ENCODE measurements around the gene MYL6. TPM values are rescaled to one million over a fixed set of nuclear protein-coding genes. Genes with fewer than 3 reads are reported as not detected.

MYL6 gene
- total RNA-seq, 1 donor from 2014 or later = 673 TPM

GRCh38 chr12:56202838-56203237 lies 44.7 kb downstream of the MYL6 start:
- intact Hi-C loops (cut with DNase I) = no loop called here
- no peak for DNase-seq (ENCODE audit: missing footprints)
- no peak for ATAC-seq

- DNase-seq (ENCODE audit: missing footprints) (no peak), ATAC-seq (no peak)
- intact Hi-C loops (cut with DNase I) = no loop called here
Observed at GRCh38 chr12:56204275-56204674, 46.1 kb downstream of the MYL6 start.

GRCh38 chr12:56205445-56205844 lies 47.3 kb downstream of the MYL6 start:
- ATAC-seq (no peak), DNase-seq (ENCODE audit: missing footprints) (no peak)
- intact Hi-C loops (cut with DNase I) = no loop called here

GRCh38 chr12:56206452-56207166 lies 48.5 kb downstream of the MYL6 start:
- DNase-seq (ENCODE audit: missing footprints) (no peak), ATAC-seq (peak; percentile 56)
- intact Hi-C loops (cut with DNase I) = no loop called here

GRCh38 chr12:56208006-56208405 lies 49.8 kb downstream of the MYL6 start:
- intact Hi-C loops (cut with DNase I) = no loop called here
- DNase-seq (ENCODE audit: missing footprints) (no peak), ATAC-seq (no peak)

Other genes with a start within 250 kb of the MYL6 start
- 19.1 TPM for gene PYM1, start 230.5 kb upstream of the MYL6 start, total RNA-seq
- gene DGKA, start 227.2 kb upstream of the MYL6 start, total RNA-seq = 8.1 TPM
- gene PMEL, start 192.3 kb upstream of the MYL6 start, total RNA-seq = not detected
- gene CDK2, start 191.5 kb upstream of the MYL6 start, total RNA-seq = 11.6 TPM
- gene RAB5B, start 184.3 kb upstream of the MYL6 start, total RNA-seq = 113 TPM
- gene SUOX, start 161.1 kb upstream of the MYL6 start, total RNA-seq = 28.1 TPM
- gene IKZF4, start 137.3 kb upstream of the MYL6 start, total RNA-seq = 9.5 TPM
- 35.5 TPM for gene RPS26, start 116.4 kb upstream of the MYL6 start, total RNA-seq
- gene ERBB3, start 78.2 kb upstream of the MYL6 start, total RNA-seq = 2.8 TPM
- gene PA2G4, start 53.8 kb upstream of the MYL6 start, total RNA-seq = 69.7 TPM
- 2,099 TPM for gene RPL41, start 41.7 kb upstream of the MYL6 start, total RNA-seq
- 7.3 TPM for gene ZC3H10, start 40.1 kb upstream of the MYL6 start, total RNA-seq
- gene ESYT1, start 30.1 kb upstream of the MYL6 start, total RNA-seq = 33.6 TPM
- gene MYL6B, start 5.8 kb upstream of the MYL6 start, total RNA-seq = 45.8 TPM
- 68.8 TPM for gene SMARCC2, start 31.1 kb downstream of the MYL6 start, total RNA-seq
- gene RNF41, start 63.6 kb downstream of the MYL6 start, total RNA-seq = 53.8 TPM
- gene NABP2, start 66.0 kb downstream of the MYL6 start, total RNA-seq = 22.2 TPM
- not detected for gene SLC39A5, start 71.7 kb downstream of the MYL6 start, total RNA-seq
- gene ANKRD52, start 100.0 kb downstream of the MYL6 start, total RNA-seq = 23.9 TPM
- 130 TPM for gene COQ10A, start 108.6 kb downstream of the MYL6 start, total RNA-seq
- 799 TPM for gene CS, start 142.0 kb downstream of the MYL6 start, total RNA-seq
- 36.5 TPM for gene CNPY2, start 157.6 kb downstream of the MYL6 start, total RNA-seq
- 45.1 TPM for gene PAN2, start 175.6 kb downstream of the MYL6 start, total RNA-seq
- gene IL23A, start 180.5 kb downstream of the MYL6 start, total RNA-seq = not detected
- 31.6 TPM for gene STAT2, start 201.7 kb downstream of the MYL6 start, total RNA-seq
- gene APOF, start 204.5 kb downstream of the MYL6 start, total RNA-seq = not detected

Data from Right ventricle myocardium inferior (tissue), 1 donor.